Rectal smooth muscle tissue (tissue), 1 donor: ENCODE measurements around the gene AGRN.

ENCODE experiments used
- H3K27ac ChIP-seq: one replicate; pipeline ENCODE4 v1.7.0; 2013; ENCODE audit warnings: low read depth, low read length, inconsistent platforms
- H3K27me3 ChIP-seq: one replicate; pipeline ENCODE4 v1.7.0; 2013; ENCODE audit warnings: low read length; ENCODE audit not compliant: control insufficient read depth, insufficient read depth
- H3K36me3 ChIP-seq: one replicate; pipeline ENCODE4 v1.7.0; 2013; ENCODE audit warnings: low read length; ENCODE audit not compliant: control insufficient read depth, insufficient read depth
- H3K4me1 ChIP-seq: one replicate; pipeline ENCODE4 v1.7.0; 2013; ENCODE audit warnings: low read length; ENCODE audit not compliant: control insufficient read depth, insufficient read depth
- H3K4me3 ChIP-seq: one replicate; pipeline ENCODE4 v1.7.0; 2013; ENCODE audit warnings: low read length
- H3K9ac ChIP-seq: one replicate; pipeline ENCODE4 v1.7.0; 2013; ENCODE audit warnings: low read length

AGRN gene

DNA sequence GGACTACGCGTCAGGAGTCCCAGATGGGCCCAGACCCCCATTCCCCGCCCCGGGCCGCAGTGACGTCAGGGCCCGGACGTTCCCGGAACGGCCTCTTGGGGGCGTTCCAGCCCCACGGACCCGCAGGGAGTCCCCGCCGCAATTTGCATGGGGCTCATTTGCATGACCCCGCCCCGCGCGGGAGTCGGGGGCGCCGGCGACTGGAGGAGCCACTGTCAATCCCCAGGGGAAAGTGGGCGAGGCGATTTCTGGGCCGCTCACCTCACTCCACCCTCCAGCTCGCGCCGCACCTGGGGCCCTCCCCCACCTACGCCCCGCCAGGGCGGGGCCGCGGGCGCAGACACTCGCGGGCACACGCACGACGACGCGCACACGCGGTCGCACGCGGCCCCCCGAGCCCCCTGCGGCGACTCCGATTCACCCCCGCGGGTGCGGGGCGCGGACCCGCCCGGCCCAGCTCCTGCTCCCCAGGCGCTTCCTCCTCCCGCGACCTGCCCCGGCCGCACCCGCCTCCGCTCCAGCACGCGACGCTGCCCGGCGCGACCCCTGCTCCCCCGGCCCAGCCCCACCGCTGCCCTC is 13.2 kb downstream of the AGRN start:
- Histone ChIP-seq H3K27me3 (peaks cover 9% of the 10 kb centered on the region), H3K36me3 (no peaks in the 10 kb centered on the region), H3K9ac (no peak overlapping the region), H3K4me1 (no peaks in the 10 kb centered on the region), H3K27ac (no peak overlapping the region), H3K4me3 (peak overlapping the region; percentile 63)

DNA sequence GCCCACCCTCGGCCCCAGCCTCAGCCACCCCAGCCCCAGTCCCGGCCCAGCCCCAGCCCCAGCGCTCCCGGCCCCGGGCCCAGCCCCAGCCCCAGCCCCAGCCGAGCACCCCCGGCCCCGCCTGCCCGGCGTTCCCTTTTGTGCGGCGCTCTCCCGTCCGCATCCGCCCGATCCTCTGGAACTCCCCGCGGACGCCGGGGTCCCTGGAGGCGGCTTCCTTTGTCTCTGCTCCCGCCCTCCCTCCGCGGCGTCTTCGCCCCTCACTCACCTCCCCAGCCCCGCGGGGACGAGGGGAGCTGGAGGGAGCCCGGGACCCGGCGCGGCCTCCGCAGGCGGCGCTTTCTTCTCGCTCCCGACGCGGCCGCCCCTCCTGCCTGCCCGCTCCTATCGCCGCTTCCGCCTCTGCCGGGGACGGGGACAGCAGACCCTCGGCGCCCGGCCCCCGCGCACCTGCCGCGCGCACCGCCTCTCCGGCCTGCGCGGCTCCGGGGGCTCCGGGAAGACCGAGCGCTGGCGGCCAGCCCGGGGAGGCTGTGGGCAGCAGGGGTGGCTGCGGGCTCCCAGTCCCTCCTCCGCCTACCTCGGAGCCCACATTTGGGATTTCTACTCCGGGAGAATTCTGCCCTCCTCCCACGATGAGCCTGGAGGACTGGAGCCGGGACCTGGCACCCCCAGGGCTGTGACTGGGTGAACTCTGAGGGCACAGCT is 14.0 kb downstream of the AGRN start:
- Histone ChIP-seq H3K4me1 (no peaks in the 10 kb centered on the region), H3K27ac (no peak overlapping the region), H3K9ac (no peak overlapping the region), H3K4me3 (peak overlapping the region; percentile 27), H3K27me3 (peaks cover 12% of the 10 kb centered on the region), H3K36me3 (no peaks in the 10 kb centered on the region)

DNA sequence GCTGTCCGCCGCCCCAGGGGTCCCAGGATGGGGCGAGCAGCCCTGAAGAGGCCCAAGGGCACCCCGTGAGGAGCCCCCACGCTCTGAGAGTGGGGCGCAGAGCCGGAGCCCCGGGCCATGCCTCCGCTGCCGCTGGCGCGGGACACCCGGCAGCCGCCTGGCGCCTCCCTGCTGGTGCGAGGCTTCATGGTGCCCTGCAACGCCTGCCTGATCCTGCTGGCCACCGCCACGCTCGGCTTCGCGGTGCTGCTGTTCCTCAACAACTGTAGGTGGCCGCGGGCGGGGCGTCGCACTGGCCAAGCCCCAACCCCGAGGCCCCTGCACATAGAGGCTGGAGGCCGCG is 14.5 kb downstream of the AGRN start:
- Histone ChIP-seq H3K36me3 (no peaks in the 10 kb centered on the region), H3K9ac (no peak overlapping the region), H3K4me3 (no peak overlapping the region), H3K4me1 (no peaks in the 10 kb centered on the region), H3K27ac (no peak overlapping the region), H3K27me3 (peaks cover 12% of the 10 kb centered on the region)

DNA sequence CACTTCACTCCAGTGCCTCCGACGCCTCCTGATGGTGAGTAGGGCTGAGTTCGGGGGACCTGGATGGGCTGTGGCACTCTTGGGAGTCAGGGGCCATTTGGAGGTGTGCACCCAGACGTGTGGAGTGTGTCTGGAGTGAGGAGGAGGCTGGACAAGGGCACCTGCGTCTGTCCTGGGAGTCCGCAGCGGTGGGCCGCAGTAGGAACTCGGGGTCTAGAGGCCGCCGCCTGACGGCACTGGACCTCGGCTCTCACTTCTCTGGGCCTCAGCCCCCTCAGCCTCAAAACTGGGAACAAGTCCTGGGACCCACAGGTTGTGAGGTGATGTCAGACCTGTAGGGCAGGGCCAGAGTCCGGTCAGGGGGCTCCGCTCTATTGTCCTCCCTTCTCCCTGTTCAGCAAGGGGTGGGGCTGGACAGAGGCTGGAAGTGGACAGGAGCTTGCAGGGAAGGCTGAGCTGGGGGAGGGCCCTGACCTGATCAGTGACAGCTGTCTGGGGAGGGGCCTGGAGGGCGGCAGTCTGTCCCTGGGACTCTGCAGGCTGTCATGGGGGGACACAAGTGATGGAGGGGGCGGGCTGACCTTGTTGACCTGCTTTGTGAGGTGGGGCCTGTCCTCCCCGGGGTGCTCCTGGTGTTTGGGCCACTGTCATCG is 15.5 kb downstream of the AGRN start:
- Histone ChIP-seq H3K36me3 (no peaks in the 10 kb centered on the region), H3K27me3 (peaks cover 17% of the 10 kb centered on the region), H3K9ac (no peak overlapping the region), H3K4me3 (no peak overlapping the region), H3K27ac (no peak overlapping the region), H3K4me1 (peaks cover 7% of the 10 kb centered on the region)

DNA sequence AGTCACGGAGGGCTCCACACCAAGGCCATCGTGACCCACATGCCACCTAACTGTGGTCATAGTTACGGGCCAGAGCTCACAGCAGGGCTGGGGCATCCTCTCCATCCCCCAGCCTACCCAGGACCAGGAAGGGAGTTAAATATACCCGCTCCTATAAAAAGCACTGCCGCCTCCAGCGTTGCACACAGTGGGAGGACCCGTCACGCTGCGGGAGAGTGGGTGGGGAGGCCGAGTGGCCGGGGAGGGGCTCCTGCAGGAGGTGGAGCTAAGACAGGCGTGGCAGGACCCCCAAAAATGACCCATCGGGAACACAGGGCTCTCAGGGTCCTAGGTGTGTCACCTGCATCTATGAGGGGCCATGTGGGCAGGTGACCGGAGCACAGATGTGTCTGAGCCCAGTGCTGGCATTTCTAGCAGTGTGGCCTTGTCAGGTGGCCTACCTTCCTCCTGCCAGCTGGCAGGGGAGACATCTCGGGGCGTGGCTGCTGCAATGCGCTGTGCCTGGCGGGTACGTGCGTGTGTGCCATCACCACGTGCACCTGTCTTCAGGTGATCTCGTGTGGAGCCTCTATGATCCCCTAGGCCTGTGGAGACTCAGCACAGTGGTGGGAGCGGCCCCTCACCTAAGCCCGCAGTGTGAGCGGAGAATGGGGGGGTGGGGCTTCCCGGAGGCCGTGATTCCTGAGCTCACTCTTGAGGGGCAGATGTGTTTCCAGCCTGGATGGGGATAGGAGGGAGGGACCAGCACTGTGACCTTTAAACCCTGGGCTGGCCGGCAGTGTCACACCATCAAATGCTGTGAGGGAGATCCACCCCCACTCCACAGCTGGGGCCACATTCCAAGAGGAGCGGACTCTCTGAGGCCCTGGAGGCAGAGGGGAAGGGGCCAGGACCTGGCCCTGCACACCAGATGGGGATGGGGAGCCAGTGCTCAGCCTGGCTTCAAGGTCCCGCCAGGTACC is 17.7 kb downstream of the AGRN start:
- H3K4me1 ChIP-seq: peaks cover 8% of the 10 kb centered on the region
- H3K36me3 ChIP-seq: no peaks in the 10 kb centered on the region
- H3K9ac ChIP-seq: no peak overlapping the region
- no peak overlapping the region for H3K4me3 ChIP-seq
- H3K27me3 ChIP-seq: peaks cover 8% of the 10 kb centered on the region
- H3K27ac ChIP-seq: no peak overlapping the region

DNA sequence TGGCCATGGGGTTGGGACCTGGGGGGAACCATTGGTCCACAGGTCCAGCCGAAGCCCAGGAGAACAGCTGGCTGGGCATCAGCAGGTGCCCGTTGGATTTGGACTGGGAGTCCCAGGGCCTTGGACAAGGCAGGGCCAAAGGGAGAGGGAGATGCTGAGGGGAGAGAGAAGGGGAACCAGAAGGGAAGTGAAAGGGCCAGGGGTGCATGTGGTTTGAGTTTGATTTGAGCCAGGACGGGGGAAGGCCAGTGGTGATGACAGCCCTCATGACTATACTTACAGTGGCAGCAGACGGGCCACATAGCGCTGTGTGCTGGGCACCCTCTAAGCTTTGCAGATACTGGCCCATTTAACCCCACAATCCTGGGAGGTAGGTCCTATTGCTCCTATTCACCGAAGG is 18.8 kb downstream of the AGRN start:
- Histone ChIP-seq H3K27ac (no peak overlapping the region), H3K9ac (no peak overlapping the region), H3K36me3 (no peaks in the 10 kb centered on the region), H3K4me3 (no peak overlapping the region), H3K27me3 (peaks cover 7% of the 10 kb centered on the region), H3K4me1 (peaks cover 8% of the 10 kb centered on the region)

DNA sequence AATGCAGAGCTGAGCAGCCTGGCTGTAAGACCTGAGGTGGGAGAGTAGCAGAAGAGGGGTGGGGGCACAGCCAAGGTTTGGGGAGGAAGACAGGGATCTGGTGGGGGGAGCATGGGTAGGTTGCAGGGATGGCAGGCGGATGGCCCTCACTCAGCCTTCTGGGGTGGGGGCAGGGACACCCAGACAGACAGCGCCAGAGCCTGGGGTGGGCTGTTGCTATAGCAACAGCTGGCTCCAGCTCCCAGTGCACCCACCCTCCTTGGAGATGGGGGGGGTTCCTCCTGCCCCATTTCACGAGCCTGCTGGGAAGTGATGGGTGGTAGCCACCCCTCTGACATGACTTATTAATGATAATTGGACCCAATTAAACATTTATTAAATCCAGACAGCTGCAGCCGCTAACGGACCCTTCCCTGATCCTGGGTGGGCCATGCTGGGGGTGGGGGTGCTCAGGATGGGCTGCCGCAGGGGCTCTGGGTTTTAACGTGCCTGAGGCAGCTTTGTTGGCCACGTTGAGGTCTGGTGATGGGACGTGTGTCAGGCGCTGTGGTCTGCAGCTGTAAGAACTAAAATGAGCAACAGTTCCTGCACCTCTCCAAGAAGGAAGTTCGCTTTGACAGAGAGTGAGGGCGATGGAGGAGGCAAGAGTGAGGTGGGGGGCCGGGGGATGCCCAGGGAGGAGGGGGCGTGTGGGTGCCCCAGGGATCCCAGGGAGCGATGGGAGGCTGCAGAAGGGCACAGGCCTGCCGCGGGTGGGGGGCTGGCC is 19.4 kb downstream of the AGRN start:
- H3K27ac ChIP-seq: no peak overlapping the region
- H3K27me3 ChIP-seq: peaks cover 7% of the 10 kb centered on the region
- no peak overlapping the region for H3K9ac ChIP-seq
- H3K4me3 ChIP-seq: no peak overlapping the region
- peaks cover 8% of the 10 kb centered on the region for H3K4me1 ChIP-seq
- no peaks in the 10 kb centered on the region for H3K36me3 ChIP-seq

DNA sequence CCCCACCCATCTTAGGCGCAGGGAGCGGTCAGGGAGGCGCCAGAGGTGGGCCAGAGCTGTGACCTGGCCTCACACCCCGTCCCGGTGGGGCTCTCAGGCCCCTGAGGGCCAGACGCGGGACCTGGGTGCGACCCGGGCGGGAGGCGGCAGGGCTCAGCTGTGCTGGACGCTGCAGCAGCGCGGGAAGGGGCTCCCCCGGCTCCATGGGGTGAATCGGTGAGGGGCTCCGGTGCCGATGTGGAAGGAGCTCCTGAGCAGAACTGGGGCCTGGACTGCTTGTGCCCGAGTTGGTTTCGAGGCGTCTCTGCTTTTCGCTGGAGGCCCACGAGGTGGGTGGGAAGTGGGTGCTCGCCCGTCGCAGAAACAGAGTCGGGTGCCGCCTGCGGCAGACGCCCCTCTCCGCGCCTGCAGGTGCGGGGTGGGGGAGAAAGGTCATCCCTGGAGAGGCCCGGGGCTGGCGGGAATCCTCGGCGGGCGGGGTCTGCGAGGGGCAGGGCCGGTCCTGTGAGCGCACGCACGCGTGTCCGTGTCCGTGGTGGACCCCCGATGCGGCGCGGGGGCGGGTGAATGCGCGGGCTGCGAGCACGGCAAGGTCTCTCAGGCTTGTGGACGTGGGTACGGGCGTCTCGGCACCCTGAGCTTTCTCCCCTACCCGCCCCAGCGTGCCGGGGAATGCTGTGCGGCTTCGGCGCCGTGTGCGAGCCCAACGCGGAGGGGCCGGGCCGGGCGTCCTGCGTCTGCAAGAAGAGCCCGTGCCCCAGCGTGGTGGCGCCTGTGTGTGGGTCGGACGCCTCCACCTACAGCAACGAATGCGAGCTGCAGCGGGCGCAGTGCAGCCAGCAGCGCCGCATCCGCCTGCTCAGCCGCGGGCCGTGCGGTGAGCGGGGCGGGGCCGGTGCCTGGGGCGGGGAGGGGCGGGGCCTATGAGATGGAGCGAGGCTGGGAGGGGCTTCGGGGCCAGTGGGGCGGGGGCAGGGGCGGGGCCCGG is 20.4 kb downstream of the AGRN start:
- H3K36me3 ChIP-seq: no peaks in the 10 kb centered on the region
- H3K9ac ChIP-seq: no peak overlapping the region
- peaks cover 8% of the 10 kb centered on the region for H3K4me1 ChIP-seq
- peak overlapping the region; percentile 65 for H3K4me3 ChIP-seq
- H3K27me3 ChIP-seq: peaks cover 7% of the 10 kb centered on the region
- no peak overlapping the region for H3K27ac ChIP-seq

DNA sequence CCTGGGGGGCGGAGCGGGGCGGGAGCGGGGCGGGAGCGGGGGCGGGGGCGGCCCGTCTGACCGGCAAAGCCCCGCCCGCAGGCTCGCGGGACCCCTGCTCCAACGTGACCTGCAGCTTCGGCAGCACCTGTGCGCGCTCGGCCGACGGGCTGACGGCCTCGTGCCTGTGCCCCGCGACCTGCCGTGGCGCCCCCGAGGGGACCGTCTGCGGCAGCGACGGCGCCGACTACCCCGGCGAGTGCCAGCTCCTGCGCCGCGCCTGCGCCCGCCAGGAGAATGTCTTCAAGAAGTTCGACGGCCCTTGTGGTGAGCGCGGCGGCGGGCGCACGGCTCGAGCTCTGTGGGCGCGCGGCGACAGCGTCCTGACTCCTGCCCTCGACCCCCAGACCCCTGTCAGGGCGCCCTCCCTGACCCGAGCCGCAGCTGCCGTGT is 21.2 kb downstream of the AGRN start:
- H3K27me3 ChIP-seq: peaks cover 7% of the 10 kb centered on the region
- H3K36me3 ChIP-seq: no peaks in the 10 kb centered on the region
- peaks cover 8% of the 10 kb centered on the region for H3K4me1 ChIP-seq
- H3K9ac ChIP-seq: no peak overlapping the region
- H3K4me3 ChIP-seq: no peak overlapping the region
- no peak overlapping the region for H3K27ac ChIP-seq

DNA sequence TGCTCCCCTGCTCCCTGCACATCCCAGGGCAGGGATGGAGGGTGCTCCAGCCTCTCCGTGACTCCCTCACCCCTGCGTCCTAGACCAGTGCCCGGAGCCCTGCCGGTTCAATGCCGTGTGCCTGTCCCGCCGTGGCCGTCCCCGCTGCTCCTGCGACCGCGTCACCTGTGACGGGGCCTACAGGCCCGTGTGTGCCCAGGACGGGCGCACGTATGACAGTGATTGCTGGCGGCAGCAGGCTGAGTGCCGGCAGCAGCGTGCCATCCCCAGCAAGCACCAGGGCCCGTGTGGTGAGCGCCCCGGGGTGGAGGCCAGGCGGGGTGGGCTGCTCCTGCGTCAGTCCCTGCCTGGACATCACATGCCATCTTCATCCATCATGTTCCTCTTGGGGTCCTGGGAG is 22.0 kb downstream of the AGRN start:
- no peaks in the 10 kb centered on the region for H3K36me3 ChIP-seq
- no peak overlapping the region for H3K4me3 ChIP-seq
- peaks cover 7% of the 10 kb centered on the region for H3K27me3 ChIP-seq
- peaks cover 8% of the 10 kb centered on the region for H3K4me1 ChIP-seq
- H3K9ac ChIP-seq: no peak overlapping the region
- H3K27ac ChIP-seq: no peak overlapping the region

DNA sequence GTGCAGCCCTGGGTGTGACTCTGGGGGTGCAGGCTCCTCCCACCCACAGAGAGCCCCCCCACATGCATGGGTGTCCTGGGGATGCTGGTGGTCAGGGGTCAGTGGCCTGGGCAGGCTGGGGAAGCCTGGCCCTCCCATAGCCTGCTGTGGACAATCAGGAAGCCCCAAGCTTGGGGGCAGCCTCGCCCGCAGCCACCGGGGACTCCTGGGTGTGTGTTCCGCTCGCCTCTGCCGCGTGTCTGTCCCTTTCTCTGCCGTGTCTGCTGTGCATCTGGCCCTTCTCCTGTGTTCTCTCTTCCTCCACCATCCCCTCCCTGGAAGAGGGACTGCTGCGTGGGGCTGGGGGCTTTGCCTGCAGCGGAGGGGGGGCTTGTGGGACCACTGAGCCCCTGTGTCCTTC is 22.9 kb downstream of the AGRN start:
- H3K27me3 ChIP-seq: peaks cover 7% of the 10 kb centered on the region
- no peak overlapping the region for H3K4me3 ChIP-seq
- H3K9ac ChIP-seq: no peak overlapping the region
- peaks cover 8% of the 10 kb centered on the region for H3K4me1 ChIP-seq
- no peak overlapping the region for H3K27ac ChIP-seq
- H3K36me3 ChIP-seq: no peaks in the 10 kb centered on the region
